GM23338 (cell line): ENCODE results near the gene HOXD8. TPM values are rescaled to one million over a fixed set of nuclear protein-coding genes. Genes with fewer than 3 reads are reported as not detected.

Experiments used
- ATAC-seq: fragments of 200-7000 bp; cut with Tn5 transposase; 3 replicates; pipeline ENCODE4 v1.9.1; 2020
- DNase-seq: peaks from one replicate; pipeline ENCODE4 v3.0.0-alpha.2; 2015; ENCODE audit warnings: low spot score
- H2AFZ ChIP-seq: fragments of 200-600 bp; sonication (generic); 2 replicates; pipeline ENCODE4 v1.8.0; 2016; ENCODE audit warnings: antibody characterized with exemption, mild to moderate bottlenecking, moderate library complexity
- H3F3A ChIP-seq: fragments of 200-600 bp; sonication (generic); replicated peaks from 2 replicates; pipeline ENCODE4 v1.8.0; 2017; ENCODE audit warnings: antibody characterized with exemption, mixed run types, low read depth
- H3K27ac ChIP-seq: fragments of 200-600 bp; sonication (generic); 2 replicates; pipeline ENCODE4 v1.6.1; 2016; ENCODE audit warnings: low read depth
- H3K27me3 ChIP-seq: fragments of 200-600 bp; sonication (generic); 2 replicates; pipeline ENCODE4 v1.8.0; 2016; ENCODE audit warnings: mild to moderate bottlenecking, mixed run types, moderate library complexity; ENCODE audit not compliant: insufficient read depth
- H3K36me3 ChIP-seq: fragments of 200-600 bp; sonication (generic); 2 replicates; pipeline ENCODE4 v1.8.0; 2016; ENCODE audit warnings: mild to moderate bottlenecking; ENCODE audit not compliant: insufficient read depth
- H3K4me1 ChIP-seq: fragments of 200-600 bp; sonication (generic); 2 replicates; pipeline ENCODE4 v1.8.0; 2016; ENCODE audit warnings: mild to moderate bottlenecking, moderate library complexity; ENCODE audit not compliant: insufficient read depth
- H3K4me2 ChIP-seq: fragments of 200-600 bp; sonication (generic); 2 replicates; pipeline ENCODE4 v1.7.1; 2017; ENCODE audit warnings: mixed run types
- H3K4me3 ChIP-seq: fragments of 200-600 bp; sonication (generic); 2 replicates; pipeline ENCODE4 v1.6.1; 2016; ENCODE audit warnings: mixed run types
- H3K79me2 ChIP-seq: fragments of 200-600 bp; sonication (generic); replicated peaks from 2 replicates; pipeline ENCODE4 v1.8.0; 2017; ENCODE audit warnings: mild to moderate bottlenecking; ENCODE audit not compliant: insufficient read depth
- H3K9me2 ChIP-seq: fragments of 200-600 bp; sonication (generic); 2 replicates; pipeline ENCODE4 v1.8.0; 2017; ENCODE audit not compliant: insufficient read depth
- H4K20me1 ChIP-seq: fragments of 200-600 bp; sonication (generic); replicated peaks from 2 replicates; pipeline ENCODE4 v1.8.0; 2017; ENCODE audit warnings: mild to moderate bottlenecking; ENCODE audit not compliant: insufficient read depth
- H3K27ac Mint-ChIP-seq: 2 replicates; pipeline ENCODE4 v1.8.0; 2020; ENCODE audit warnings: inconsistent platforms, mild to moderate bottlenecking, moderate library complexity, mixed read lengths
- H3K27me3 Mint-ChIP-seq: 3 replicates; pipeline ENCODE4 v1.8.0; 2022; ENCODE audit warnings: low read depth, mild to moderate bottlenecking, moderate library complexity, mixed read lengths, inconsistent platforms; ENCODE audit not compliant: insufficient read depth, poor library complexity
- H3K36me3 Mint-ChIP-seq: 3 replicates; pipeline ENCODE4 v1.8.0; 2021; ENCODE audit warnings: low read depth, mild to moderate bottlenecking, inconsistent platforms, moderate library complexity, mixed read lengths
- H3K4me1 Mint-ChIP-seq: 3 replicates; pipeline ENCODE4 v1.8.0; 2020; ENCODE audit warnings: mild to moderate bottlenecking, inconsistent platforms, mixed read lengths
- H3K4me3 Mint-ChIP-seq: 3 replicates; pipeline ENCODE4 v1.8.0; 2021; ENCODE audit warnings: moderate library complexity, mild to moderate bottlenecking, inconsistent platforms, mixed read lengths
- H3K9me3 Mint-ChIP-seq: 3 replicates; pipeline ENCODE4 v1.8.0; 2020; ENCODE audit warnings: moderate library complexity, mild to moderate bottlenecking, inconsistent platforms, mixed read lengths
- ETS1 ChIP-seq: IDR thresholded peaks from 2 replicates; pipeline ENCODE4 v1.6.1; 2016; ENCODE audit warnings: antibody characterized with exemption
- EZH2 ChIP-seq: fragments of 200-600 bp; sonication (generic); IDR thresholded peaks from one replicate; pipeline ENCODE4 v1.8.0; 2017; ENCODE audit warnings: antibody characterized with exemption, mild to moderate bottlenecking, low read depth; ENCODE audit not compliant: unreplicated experiment
- EZH2phosphoT487 ChIP-seq: fragments of 200-600 bp; sonication (generic); IDR thresholded peaks from one replicate; pipeline ENCODE4 v1.8.1; 2018; ENCODE audit warnings: antibody characterized with exemption; ENCODE audit not compliant: unreplicated experiment
- NANOG ChIP-seq: IDR thresholded peaks from 2 replicates; pipeline ENCODE4 v1.6.1; 2016; ENCODE audit warnings: antibody characterized with exemption, borderline replicate concordance
- POLR2AphosphoS5 ChIP-seq: IDR thresholded peaks from 2 replicates; pipeline ENCODE4 v1.6.1; 2016; ENCODE audit warnings: antibody characterized with exemption, low read depth
- STAT1 ChIP-seq: IDR thresholded peaks from one replicate; pipeline ENCODE4 v1.6.1; 2016; ENCODE audit warnings: antibody characterized with exemption; ENCODE audit not compliant: unreplicated experiment
- ZNF114 ChIP-seq: fragments of 250-450 bp; sonication (Bioruptor Pico); IDR thresholded peaks from 2 replicates; pipeline ENCODE4 v1.5.0; 2020; ENCODE audit warnings: mild to moderate bottlenecking, moderate library complexity
- polyA plus RNA-seq: library from polyadenylated mRNA; unstranded; fragments of >200 nt; fragmentation: Nextera tagmentation; extraction: Ambion mirVana; gene quantifications from 2 replicates; pipeline ENCODE4 v1.2.1, GENCODE V29; 2016
- total RNA-seq: library from RNA; depleted of rRNA; stranded (reverse); fragments of >200 nt; shearing (Covaris generic); gene quantifications from 2 replicates; pipeline ENCODE4 v1.2.3, GENCODE V29; 2014
- TF ChIP-seq, protein P1 (sequence below): fragments of 250-450 bp; sonication (Bioruptor Pico); IDR thresholded peaks from 2 replicates; pipeline ENCODE4 v1.5.0; 2020; ENCODE audit warnings: mild to moderate bottlenecking, moderate library complexity

HOXD8 gene
- total and polyA plus RNA-seq, 2 experiments from 2014 or later, result not detected

- TF ChIP-seq, protein P1, sequence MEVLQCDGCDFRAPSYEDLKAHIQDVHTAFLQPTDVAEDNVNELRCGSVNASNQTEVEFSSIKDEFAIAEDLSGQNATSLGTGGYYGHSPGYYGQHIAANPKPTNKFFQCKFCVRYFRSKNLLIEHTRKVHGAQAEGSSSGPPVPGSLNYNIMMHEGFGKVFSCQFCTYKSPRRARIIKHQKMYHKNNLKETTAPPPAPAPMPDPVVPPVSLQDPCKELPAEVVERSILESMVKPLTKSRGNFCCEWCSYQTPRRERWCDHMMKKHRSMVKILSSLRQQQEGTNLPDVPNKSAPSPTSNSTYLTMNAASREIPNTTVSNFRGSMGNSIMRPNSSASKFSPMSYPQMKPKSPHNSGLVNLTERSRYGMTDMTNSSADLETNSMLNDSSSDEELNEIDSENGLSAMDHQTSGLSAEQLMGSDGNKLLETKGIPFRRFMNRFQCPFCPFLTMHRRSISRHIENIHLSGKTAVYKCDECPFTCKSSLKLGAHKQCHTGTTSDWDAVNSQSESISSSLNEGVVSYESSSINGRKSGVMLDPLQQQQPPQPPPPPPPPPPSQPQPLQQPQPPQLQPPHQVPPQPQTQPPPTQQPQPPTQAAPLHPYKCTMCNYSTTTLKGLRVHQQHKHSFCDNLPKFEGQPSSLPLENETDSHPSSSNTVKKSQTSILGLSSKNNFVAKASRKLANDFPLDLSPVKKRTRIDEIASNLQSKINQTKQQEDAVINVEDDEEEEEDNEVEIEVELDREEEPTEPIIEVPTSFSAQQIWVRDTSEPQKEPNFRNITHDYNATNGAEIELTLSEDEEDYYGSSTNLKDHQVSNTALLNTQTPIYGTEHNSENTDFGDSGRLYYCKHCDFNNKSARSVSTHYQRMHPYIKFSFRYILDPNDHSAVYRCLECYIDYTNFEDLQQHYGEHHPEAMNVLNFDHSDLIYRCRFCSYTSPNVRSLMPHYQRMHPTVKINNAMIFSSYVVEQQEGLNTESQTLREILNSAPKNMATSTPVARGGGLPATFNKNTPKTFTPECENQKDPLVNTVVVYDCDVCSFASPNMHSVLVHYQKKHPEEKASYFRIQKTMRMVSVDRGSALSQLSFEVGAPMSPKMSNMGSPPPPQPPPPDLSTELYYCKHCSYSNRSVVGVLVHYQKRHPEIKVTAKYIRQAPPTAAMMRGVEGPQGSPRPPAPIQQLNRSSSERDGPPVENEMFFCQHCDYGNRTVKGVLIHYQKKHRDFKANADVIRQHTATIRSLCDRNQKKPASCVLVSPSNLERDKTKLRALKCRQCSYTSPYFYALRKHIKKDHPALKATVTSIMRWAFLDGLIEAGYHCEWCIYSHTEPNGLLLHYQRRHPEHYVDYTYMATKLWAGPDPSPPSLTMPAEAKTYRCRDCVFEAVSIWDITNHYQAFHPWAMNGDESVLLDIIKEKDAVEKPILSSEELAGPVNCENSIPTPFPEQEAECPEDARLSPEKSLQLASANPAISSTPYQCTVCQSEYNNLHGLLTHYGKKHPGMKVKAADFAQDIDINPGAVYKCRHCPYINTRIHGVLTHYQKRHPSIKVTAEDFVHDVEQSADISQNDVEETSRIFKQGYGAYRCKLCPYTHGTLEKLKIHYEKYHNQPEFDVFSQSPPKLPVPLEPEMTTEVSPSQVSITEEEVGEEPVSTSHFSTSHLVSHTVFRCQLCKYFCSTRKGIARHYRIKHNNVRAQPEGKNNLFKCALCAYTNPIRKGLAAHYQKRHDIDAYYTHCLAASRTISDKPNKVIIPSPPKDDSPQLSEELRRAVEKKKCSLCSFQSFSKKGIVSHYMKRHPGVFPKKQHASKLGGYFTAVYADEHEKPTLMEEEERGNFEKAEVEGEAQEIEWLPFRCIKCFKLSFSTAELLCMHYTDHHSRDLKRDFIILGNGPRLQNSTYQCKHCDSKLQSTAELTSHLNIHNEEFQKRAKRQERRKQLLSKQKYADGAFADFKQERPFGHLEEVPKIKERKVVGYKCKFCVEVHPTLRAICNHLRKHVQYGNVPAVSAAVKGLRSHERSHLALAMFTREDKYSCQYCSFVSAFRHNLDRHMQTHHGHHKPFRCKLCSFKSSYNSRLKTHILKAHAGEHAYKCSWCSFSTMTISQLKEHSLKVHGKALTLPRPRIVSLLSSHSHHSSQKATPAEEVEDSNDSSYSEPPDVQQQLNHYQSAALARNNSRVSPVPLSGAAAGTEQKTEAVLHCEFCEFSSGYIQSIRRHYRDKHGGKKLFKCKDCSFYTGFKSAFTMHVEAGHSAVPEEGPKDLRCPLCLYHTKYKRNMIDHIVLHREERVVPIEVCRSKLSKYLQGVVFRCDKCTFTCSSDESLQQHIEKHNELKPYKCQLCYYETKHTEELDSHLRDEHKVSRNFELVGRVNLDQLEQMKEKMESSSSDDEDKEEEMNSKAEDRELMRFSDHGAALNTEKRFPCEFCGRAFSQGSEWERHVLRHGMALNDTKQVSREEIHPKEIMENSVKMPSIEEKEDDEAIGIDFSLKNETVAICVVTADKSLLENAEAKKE (CRISPR knock-in tag), result no peak
- TF ChIP-seq NANOG, result no peak
- TF ChIP-seq ZNF114 (CRISPR knock-in tag), result no peak
Measured at GRCh38 chr2:176126929-176127773, 2.4 kb upstream of the HOXD8 start (continued).

- peaks cover 11% of the 10 kb centered on the region for H3K4me1 ChIP-seq
- peaks cover 95% of the 10 kb centered on the region for H3K27me3 Mint-ChIP-seq
- no peak overlapping the region for H2AFZ ChIP-seq
- no peak overlapping the region for H3K4me3 ChIP-seq
- no peak for ATAC-seq
- H3K36me3 Mint-ChIP-seq, result no peaks in the 10 kb centered on the region
- no peak for TF ChIP-seq POLR2AphosphoS5
- no peak for TF ChIP-seq STAT1
- TF ChIP-seq EZH2phosphoT487, result no peak
- TF ChIP-seq, protein P1 (CRISPR knock-in tag), result no peak
- TF ChIP-seq ETS1, result no peak
- no peak for TF ChIP-seq EZH2
- no peaks in the 10 kb centered on the region for H3K79me2 ChIP-seq
- H3F3A ChIP-seq, result peaks cover 55% of the 10 kb centered on the region; the same call in 1 of the 2 replicates
- H3K27ac ChIP-seq, result no peak overlapping the region
- H3K27ac Mint-ChIP-seq, result no peak overlapping the region
- no peaks in the 10 kb centered on the region for H3K36me3 ChIP-seq
- H3K27me3 ChIP-seq, result peaks cover 100% of the 10 kb centered on the region
- H3K4me3 Mint-ChIP-seq, result no peak overlapping the region
- H3K9me3 Mint-ChIP-seq, result peaks cover 15% of the 10 kb centered on the region; the same call in 2 of the 3 replicates
- H3K4me1 Mint-ChIP-seq, result peaks cover 29% of the 10 kb centered on the region
- no peaks in the 10 kb centered on the region for H3K9me2 ChIP-seq
- H3K4me2 ChIP-seq, result peak overlapping the region; percentile 75; the same call in 1 of the 2 replicates
- H4K20me1 ChIP-seq, result peaks cover 40% of the 10 kb centered on the region
- DNase-seq, result no peak
Measured at GRCh38 chr2:176127774-176128072, 1.8 kb upstream of the HOXD8 start.
